ENCODE measurements around the gene TMEM11. TPM values are rescaled to one million over a fixed set of nuclear protein-coding genes. Genes with fewer than 3 reads are reported as not detected.

Gene TMEM11
- total and polyA plus RNA-seq, 2 of the 8 experiments (the other 6 are each of a cell fraction or from before 2014, with no cell fraction given): 33.3 to 90.4 TPM

GRCh38 chr17:21164216-21164615, 49.7 kb downstream of the TMEM11 start:
- no peak overlapping the region for H3K4ac ChIP-seq (replicated peaks; ENCODE audit: insufficient read length, low read depth, low read length)
- H4K91ac ChIP-seq (replicated peaks; ENCODE audit: insufficient read length, low read length): no peak overlapping the region
- no peak overlapping the region for H3K18ac ChIP-seq (ENCODE audit: extremely low read depth, low read length)
- H3K14ac ChIP-seq (ENCODE audit: insufficient read length): no peak overlapping the region
- no peaks in the 10 kb centered on the region for H3K4me1 ChIP-seq (replicated peaks in 1 of 4; ENCODE audit: control insufficient read depth in 3 of 4, insufficient read depth in 4 of 4, low read length in 3 of 4)
- H3K27me3 ChIP-seq (replicated peaks in 1 of 4; ENCODE audit: control insufficient read depth in 3 of 4, extremely low read depth in 1 of 4, insufficient read depth in 3 of 4, low read length in 3 of 4): no peaks in the 10 kb centered on the region
- FAIRE-seq: no peak
- H2BK120ac ChIP-seq (replicated peaks; ENCODE audit: low read depth, low read length): no peak overlapping the region
- 87% methylated on average over 6 of the region's 6 CpGs; no CpG with 5 or more reads in 1 of the 2 experiments for WGBS, 2 experiments (ENCODE audit: extremely low coverage in 1 of 2, insufficient coverage in 1 of 2, insufficient read length in 1 of 2, insufficient replicate concordance in 2 of 2, low coverage in 1 of 2, low lambda C conversion rate in 2 of 2, missing lambda C conversion rate in 1 of 2)
- TF ChIP-seq ZNF274 (IDR thresholded peaks at IDR 0.05; ENCODE audit: borderline replicate concordance, extremely low read depth, low read length) (no peak), MAX (IDR thresholded peaks at IDR 0.05) (no peak), CHD2 (IDR thresholded peaks at IDR 0.05; ENCODE audit: low read length) (no peak), E2F6 (IDR thresholded peaks at IDR 0.05) (no peak), MAFK (IDR thresholded peaks at IDR 0.05; ENCODE audit: low read depth, low read length) (no peak), KDM4A (IDR thresholded peaks at IDR 0.05; ENCODE audit: low read depth, low read length, severe bottlenecking) (no peak)
- no peak for DNase-seq (ENCODE audit: low read depth in 1 of 2, low spot score in 2 of 2)
- H2BK5ac ChIP-seq (ENCODE audit: low read depth, low read length): no peak overlapping the region
- no peak overlapping the region for H2BK20ac ChIP-seq (ENCODE audit: low read length)
- ChIA-PET POLR2A (ENCODE audit: partially characterized antibody) (interaction anchor here (0.7 to 1.3 kb wide), 3 partner anchors 10 to 30 kb away, joined by 3 to 4 read pairs (median 4); no protein-coding TSS in a partner anchor), CTCF (ENCODE audit: partially characterized antibody) (interaction anchor here (0.8 to 1.9 kb wide), 3 partner anchors 9 to 69 kb away, joined by 3 to 16 read pairs (median 6); no protein-coding TSS in a partner anchor)
- no peak overlapping the region for H3K23ac ChIP-seq (ENCODE audit: insufficient read length)
- H4K20me1 ChIP-seq (replicated peaks in 1 of 2; ENCODE audit: control insufficient read depth in 1 of 2, insufficient read depth in 2 of 2, low read length in 2 of 2): no peaks in the 10 kb centered on the region
- no peaks in the 10 kb centered on the region; the same call in 1 of the 2 replicates for H3K79me1 ChIP-seq (ENCODE audit: low read depth, low read length)
- no peak overlapping the region for H3K27ac ChIP-seq (ENCODE audit: low read depth, low read length)
- no peak overlapping the region for H2BK15ac ChIP-seq (ENCODE audit: low read length)
- H3K36me3 ChIP-seq (ENCODE audit: control insufficient read depth in 2 of 4, insufficient read depth in 4 of 4, low read length in 3 of 4): no peaks in the 10 kb centered on the region
- no peak overlapping the region for H3K4me2 ChIP-seq (ENCODE audit: insufficient read depth in 1 of 2, low read depth in 2 of 2, low read length in 2 of 2)
- no peak overlapping the region for H3K9ac ChIP-seq (replicated peaks in 1 of 4; ENCODE audit: extremely low read depth in 1 of 4, low read depth in 3 of 4, low read length in 3 of 4)
- no peak overlapping the region for H3K4me3 ChIP-seq (ENCODE audit: extremely low read depth in 1 of 4, insufficient read depth in 2 of 4, low read depth in 3 of 4, low read length in 4 of 4)
- H2BK12ac ChIP-seq (ENCODE audit: low read depth, low read length): no peak overlapping the region
- H3K79me2 ChIP-seq (ENCODE audit: control insufficient read depth in 1 of 2, insufficient read depth in 2 of 2, low read length in 2 of 2): no peaks in the 10 kb centered on the region
- no peak overlapping the region for H3K56ac ChIP-seq (replicated peaks; ENCODE audit: insufficient read length, low read depth, low read length)
- H3K9me3 ChIP-seq (ENCODE audit: insufficient read depth in 2 of 2, low read depth in 1 of 2, low read length in 1 of 2): no peaks in the 10 kb centered on the region
- H3K23me2 ChIP-seq (ENCODE audit: low read depth, low read length): no peaks in the 10 kb centered on the region
- H4K5ac ChIP-seq (ENCODE audit: insufficient read length, low read depth, low read length): no peak overlapping the region
- H4K8ac ChIP-seq (ENCODE audit: extremely low read depth, insufficient read depth, low read length): no peak overlapping the region
- no peak overlapping the region for H2AK5ac ChIP-seq (ENCODE audit: low read depth, low read length)
- no peak overlapping the region for H2AFZ ChIP-seq (ENCODE audit: low read length)

Data from H1 (cell line).